Activated CD4-positive, alpha-beta T cell treated with anti-CD3 and anti-CD28 coated beads for 36 hours (primary cell): ENCODE results near the gene NPM1. TPM values are rescaled to one million over a fixed set of nuclear protein-coding genes. Genes with fewer than 3 reads are reported as not detected.
A peak's percentile ranks its signal among the peaks of the same experiment; 100 is the strongest.
"Not testable (repeated sequence)": the region's sequence is repeated elsewhere in the genome, so short reads cannot be mapped to it uniquely, and the experiment has no call there.

Experiments
- ATAC-seq: fragments of 200-7000 bp; cut with Tn5 transposase; one replicate; pipeline ENCODE4 v1.10.0; 2021; ENCODE audit warnings: mild to moderate bottlenecking, moderate library complexity
- CTCF ChIA-PET: fragments of 350-600 bp; sonication (Branson Sonifier 250); formaldehyde crosslinking; loops from one replicate; lab custom pipeline; 2021; ENCODE audit warnings: antibody characterized with exemption; lab: Charles Lee
- POLR2A ChIA-PET: fragments of 350-600 bp; sonication (Branson Sonifier 250); formaldehyde crosslinking; loops from one replicate; lab custom pipeline; 2021; ENCODE audit warnings: antibody characterized with exemption, inconsistent platforms; lab: Charles Lee
- DNase-seq: peaks from one replicate; pipeline ENCODE4 v3.0.0-alpha.2; 2020
- H3K27ac Mint-ChIP-seq: one replicate; pipeline ENCODE4 v1.8.0; 2021; ENCODE audit warnings: mixed read lengths
- H3K27me3 Mint-ChIP-seq: one replicate; pipeline ENCODE4 v1.8.0; 2021; ENCODE audit warnings: mixed read lengths
- H3K36me3 Mint-ChIP-seq: one replicate; pipeline ENCODE4 v1.8.0; 2021; ENCODE audit warnings: low read depth, mixed read lengths
- H3K4me1 Mint-ChIP-seq: one replicate; pipeline ENCODE4 v1.8.0; 2021; ENCODE audit warnings: mixed read lengths
- H3K4me3 Mint-ChIP-seq: one replicate; pipeline ENCODE4 v1.8.0; 2021; ENCODE audit warnings: mild to moderate bottlenecking, moderate library complexity, mixed read lengths
- H3K9me3 Mint-ChIP-seq: one replicate; pipeline ENCODE4 v1.8.0; 2021; ENCODE audit warnings: low read depth, mixed read lengths
- intact Hi-C, 2 experiments: fragments of 100-400 bp; cut with DNase I in 1 of 2; cut with micrococcal nuclease in 1 of 2; formaldehyde crosslinking; loops; one replicate each; pipeline versions ENCODE4 v1.14.2 to v1.15.1; 2022 to 2024; cut with DNase I, micrococcal nuclease
- total RNA-seq, 2 experiments: library from RNA; stranded (reverse); gene quantifications; one replicate each; pipeline ENCODE4 v1.2.3, GENCODE V29; 2021

NPM1 gene
- total RNA-seq, 2 experiments from 2014 or later: 3,156 to 3,905 TPM

- ChIA-PET POLR2A (interaction anchor here (0.6 kb wide), 1 partner anchor 635 kb away, joined by 3 read pairs; no protein-coding TSS in a partner anchor), CTCF (no interaction called here)
- H3K9me3 Mint-ChIP-seq: no peaks in the 10 kb centered on the region
- no peak overlapping the region for H3K27ac Mint-ChIP-seq
- intact Hi-C loops: loop anchor here in 1 of 2 experiments (10.0 kb wide), 1 partner anchor 873 kb away; the partner anchor contains the start of gene UBTD2
- DNase-seq (no peak), ATAC-seq (no peak)
- no peaks in the 10 kb centered on the region for H3K27me3 Mint-ChIP-seq
- H3K36me3 Mint-ChIP-seq: peaks cover 54% of the 10 kb centered on the region
- H3K4me1 Mint-ChIP-seq: peaks cover 17% of the 10 kb centered on the region
- no peak overlapping the region for H3K4me3 Mint-ChIP-seq
These were observed 24.5 kb downstream of the NPM1 start for GRCh38 chr5:171412186-171412585.

- H3K4me3 Mint-ChIP-seq: no peak overlapping the region
- no peaks in the 10 kb centered on the region for H3K9me3 Mint-ChIP-seq
- peaks cover 42% of the 10 kb centered on the region for H3K36me3 Mint-ChIP-seq
- CTCF ChIA-PET: no interaction called here
- POLR2A ChIA-PET: interaction anchor here (0.7 to 2.0 kb wide), 2 partner anchors 26 to 775 kb away, joined by 3 to 7 read pairs; partner anchors contain the start of gene NPM1
- DNase-seq (no peak), ATAC-seq (no peak)
- peaks cover 10% of the 10 kb centered on the region for H3K4me1 Mint-ChIP-seq
- H3K27me3 Mint-ChIP-seq: no peaks in the 10 kb centered on the region
- intact Hi-C loops: loop anchor here in 1 of 2 experiments (10.0 kb wide), 1 partner anchor 871 kb away; the partner anchor contains the start of gene UBTD2
- no peak overlapping the region for H3K27ac Mint-ChIP-seq
These were observed 25.7 kb downstream of the NPM1 start for GRCh38 chr5:171413153-171413910.

DNA sequence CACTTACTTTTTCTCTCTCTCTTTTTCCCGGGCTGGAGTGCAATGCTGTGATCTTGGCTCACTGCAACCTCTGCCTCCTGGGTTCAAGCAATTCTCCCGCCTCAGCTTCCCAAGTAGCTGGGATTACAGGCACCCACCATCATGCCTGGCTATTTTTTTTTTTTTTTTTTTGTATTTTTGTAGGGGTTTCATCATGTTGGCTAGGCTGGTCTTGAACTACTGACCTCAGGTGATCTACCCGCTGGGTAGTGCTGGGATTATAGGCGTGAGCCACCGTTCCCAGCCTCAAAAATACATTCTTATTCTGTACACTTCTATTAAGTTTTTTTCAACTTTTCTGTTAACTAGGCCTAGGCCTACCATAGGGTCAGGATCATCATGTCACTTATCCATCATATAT, 26.3 kb downstream of the NPM1 start:
- not testable (repeated sequence) for H3K9me3 Mint-ChIP-seq

DNA sequence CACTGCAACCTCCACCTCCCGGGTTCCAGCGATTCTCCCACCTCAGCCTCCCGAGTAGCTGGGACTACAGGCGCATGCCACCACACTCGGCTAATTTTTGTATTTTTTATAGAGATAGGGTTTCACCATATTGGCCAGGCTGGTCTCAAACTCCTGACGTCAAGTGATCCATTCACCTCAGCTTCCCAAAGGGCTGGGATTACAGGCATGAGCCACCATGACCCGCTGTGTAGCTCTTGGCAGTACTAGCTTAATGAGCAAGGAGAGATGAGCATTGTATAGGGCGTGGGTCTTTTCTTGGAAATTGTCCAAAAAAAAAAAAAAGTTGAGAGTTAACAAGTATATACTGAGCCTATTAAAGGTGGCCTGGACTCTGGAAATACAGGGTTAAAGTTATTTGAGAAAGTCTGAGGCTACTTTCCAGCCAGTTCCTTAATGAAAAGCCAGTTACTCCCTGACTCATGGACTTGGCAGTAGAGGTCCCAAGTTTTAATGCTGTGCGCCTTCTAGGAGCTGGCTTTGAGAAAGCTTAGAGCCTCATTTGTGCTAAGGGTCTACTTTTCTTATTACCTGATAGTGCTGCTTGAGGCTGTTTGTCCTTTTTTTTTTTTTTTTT, 27.6 kb downstream of the NPM1 start:
- Mint-ChIP-seq H3K9me3 (no peaks in the 10 kb centered on the region), H3K36me3 (peaks cover 26% of the 10 kb centered on the region), H3K27me3 (peaks cover 4% of the 10 kb centered on the region), H3K27ac (no peak overlapping the region), H3K4me1 (peaks cover 10% of the 10 kb centered on the region), H3K4me3 (no peak overlapping the region)
- CTCF ChIA-PET: interaction anchor here (0.6 to 1.9 kb wide), 2 partner anchors 22 to 32 kb away, joined by 3 to 4 read pairs; no protein-coding TSS in a partner anchor
- no peak for DNase-seq
- intact Hi-C loops: loop anchor here in 1 of 2 experiments (5.0 to 10.0 kb wide), 2 partner anchors 432 to 870 kb away; partner anchors contain the start of gene UBTD2
- POLR2A ChIA-PET: interaction anchor here (0.6 to 2.0 kb wide), 7 partner anchors 9 to 368 kb away, joined by 3 to 7 read pairs (median 5); partner anchors contain the start of gene NPM1
- no peak for ATAC-seq

More for the DNA sequence above, 26.3 kb downstream of the NPM1 start:
- H3K27ac Mint-ChIP-seq, CTCF ChIA-PET, DNase-seq, H3K4me1 Mint-ChIP-seq, ATAC-seq, H3K27me3 Mint-ChIP-seq, H3K4me3 Mint-ChIP-seq: not testable (repeated sequence)
- intact Hi-C loops: loop anchor here in 1 of 2 experiments (10.0 kb wide), 1 partner anchor 871 kb away; the partner anchor contains the start of gene UBTD2
- POLR2A ChIA-PET: interaction anchor here (2.0 kb wide), 1 partner anchor 27 kb away, joined by 7 read pairs; the partner anchor contains the start of gene NPM1
- peaks cover 37% of the 10 kb centered on the region for H3K36me3 Mint-ChIP-seq

DNA sequence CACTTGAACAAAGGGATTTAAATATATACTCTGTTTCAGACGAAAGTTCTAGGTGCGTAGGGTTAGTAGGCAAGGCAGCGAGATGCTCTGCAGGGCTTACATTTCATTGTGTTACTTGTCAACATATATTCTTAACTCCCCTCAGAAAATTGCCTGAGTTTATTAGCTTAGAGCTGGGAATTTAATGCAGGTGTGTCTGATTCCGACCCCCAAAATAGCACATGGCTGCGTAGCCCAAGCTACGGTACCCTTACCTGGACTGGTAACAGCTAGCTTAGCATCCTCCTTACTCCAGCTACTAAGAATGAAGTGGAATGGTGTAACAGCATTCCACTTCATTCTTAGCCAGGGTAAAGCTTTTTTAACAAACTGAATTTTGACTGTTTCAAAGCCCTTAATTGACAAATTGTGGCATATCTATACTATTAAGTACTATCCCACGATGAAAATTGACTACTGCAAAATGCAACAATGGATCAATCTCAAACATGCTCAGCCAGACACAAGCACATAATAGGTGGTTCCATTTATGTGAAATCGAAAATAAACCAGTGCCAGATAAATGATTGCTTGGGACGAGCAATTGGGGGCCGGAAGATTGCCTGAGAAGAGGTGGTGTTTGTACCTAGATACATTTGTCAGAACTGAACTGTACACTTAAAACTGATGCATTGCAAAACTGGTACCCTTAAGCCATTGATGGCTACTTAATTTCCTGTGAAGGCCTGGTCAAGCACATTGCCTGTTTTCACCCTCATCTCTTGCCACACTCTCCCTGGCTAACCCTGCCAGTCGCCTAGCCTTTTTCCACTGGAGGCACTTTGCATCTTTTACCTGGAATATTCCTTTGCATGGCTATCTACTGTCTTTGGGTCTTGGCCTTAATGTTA, 28.8 kb downstream of the NPM1 start:
- intact Hi-C loops: loop anchor here in 1 of 2 experiments (5.0 to 10.0 kb wide), 2 partner anchors 431 to 868 kb away; partner anchors contain the start of gene UBTD2
- no peaks in the 10 kb centered on the region for H3K9me3 Mint-ChIP-seq

DNA sequence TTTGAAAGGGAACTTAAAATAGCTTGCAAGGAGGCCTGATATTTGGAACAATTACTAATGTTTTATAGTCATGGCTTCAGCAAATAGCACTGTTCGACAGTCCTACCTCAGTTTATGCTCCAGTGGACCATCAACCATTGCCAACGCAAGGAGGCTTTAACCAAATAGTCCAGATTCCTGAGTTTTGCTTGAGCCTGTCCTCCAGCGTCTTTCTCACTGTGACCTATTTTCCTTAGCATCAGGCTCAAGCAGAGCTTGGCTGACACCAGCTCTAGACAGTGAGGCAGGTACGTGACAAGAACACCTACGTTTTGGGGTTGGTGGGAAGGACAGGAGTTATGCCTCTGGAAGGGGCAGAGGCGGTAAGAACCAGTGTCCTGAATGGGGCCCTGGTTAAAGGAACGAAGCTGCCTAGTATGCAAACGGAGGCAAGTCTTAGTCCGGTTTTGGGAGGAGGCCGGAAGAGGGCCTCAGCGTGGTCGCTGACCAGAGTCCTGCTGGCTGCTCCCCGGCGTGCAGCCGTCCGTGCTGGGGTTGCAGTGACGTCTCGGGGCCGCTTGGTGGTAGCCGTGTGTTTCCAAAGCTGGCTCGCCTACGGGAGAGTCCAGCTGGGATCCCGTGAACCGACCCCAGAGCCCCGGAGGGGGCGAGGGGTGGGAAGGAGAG, 30.8 kb downstream of the NPM1 start:
- no peak overlapping the region for H3K27ac Mint-ChIP-seq
- ATAC-seq (peak; percentile 63), DNase-seq (peak; percentile 80)
- H3K27me3 Mint-ChIP-seq: peaks cover 22% of the 10 kb centered on the region
- peaks cover 12% of the 10 kb centered on the region for H3K4me1 Mint-ChIP-seq
- CTCF ChIA-PET: interaction anchor here (0.6 to 2.0 kb wide), 16 partner anchors 10 to 770 kb away, joined by 3 to 9 read pairs (median 4); partner anchors contain the start of genes NPM1 and STK10
- intact Hi-C loops: loop anchor here (1.0 to 10.0 kb wide), 5 partner anchors 188 to 866 kb away; partner anchors contain the start of gene UBTD2 (in 1 of the 2)
- H3K9me3 Mint-ChIP-seq: no peaks in the 10 kb centered on the region
- peak overlapping the region; percentile 58 for H3K4me3 Mint-ChIP-seq
- POLR2A ChIA-PET: no interaction called here
- H3K36me3 Mint-ChIP-seq: no peaks in the 10 kb centered on the region

More for the DNA sequence above, 28.8 kb downstream of the NPM1 start:
- no peak for ATAC-seq
- Mint-ChIP-seq H3K4me1 (peaks cover 12% of the 10 kb centered on the region), H3K4me3 (no peak overlapping the region), H3K36me3 (peaks cover 17% of the 10 kb centered on the region), H3K27me3 (peaks cover 13% of the 10 kb centered on the region), H3K27ac (no peak overlapping the region)
- POLR2A ChIA-PET: interaction anchor here (0.6 kb wide), 2 partner anchors 74 to 341 kb away, joined by 3 to 4 read pairs; no protein-coding TSS in a partner anchor
- CTCF ChIA-PET: interaction anchor here (1.0 to 1.9 kb wide), 2 partner anchors 23 to 492 kb away, joined by 4 read pairs; no protein-coding TSS in a partner anchor
- no peak for DNase-seq

GRCh38 chr5:171418982-171419687, 31.5 kb downstream of the NPM1 start, which contains the start of gene FGF18:
Gene FGF18 (plus strand): TSS chr5:171419647. CDS start chr5:171420200, 553 bp downstream.
- intact Hi-C loops: loop anchor here (1.0 to 10.0 kb wide), 6 partner anchors 188 to 866 kb away; partner anchors contain the start of gene UBTD2 (in 1 of the 2)
- H3K4me3 Mint-ChIP-seq: peak within 1 kb of the TSS; percentile 58
- DNase-seq: peak; percentile 60
- ATAC-seq: peak; percentile 39
- no peaks in the 10 kb centered on the region for H3K9me3 Mint-ChIP-seq
- CTCF ChIA-PET: interaction anchor here (0.6 to 2.0 kb wide), 15 partner anchors 11 to 769 kb away, joined by 3 to 9 read pairs (median 4); partner anchors contain the start of genes NPM1 and STK10
- H3K4me1 Mint-ChIP-seq: peaks cover 12% of the 10 kb centered on the region
- H3K27me3 Mint-ChIP-seq: peaks cover 23% of the 10 kb centered on the region
- no peaks in the 10 kb centered on the region for H3K36me3 Mint-ChIP-seq
- POLR2A ChIA-PET: interaction anchor here (0.8 kb wide), 1 partner anchor 588 kb away, joined by 3 read pairs; the partner anchor contains the start of gene FBXW11
- no peak within 1 kb of the TSS for H3K27ac Mint-ChIP-seq

DNA sequence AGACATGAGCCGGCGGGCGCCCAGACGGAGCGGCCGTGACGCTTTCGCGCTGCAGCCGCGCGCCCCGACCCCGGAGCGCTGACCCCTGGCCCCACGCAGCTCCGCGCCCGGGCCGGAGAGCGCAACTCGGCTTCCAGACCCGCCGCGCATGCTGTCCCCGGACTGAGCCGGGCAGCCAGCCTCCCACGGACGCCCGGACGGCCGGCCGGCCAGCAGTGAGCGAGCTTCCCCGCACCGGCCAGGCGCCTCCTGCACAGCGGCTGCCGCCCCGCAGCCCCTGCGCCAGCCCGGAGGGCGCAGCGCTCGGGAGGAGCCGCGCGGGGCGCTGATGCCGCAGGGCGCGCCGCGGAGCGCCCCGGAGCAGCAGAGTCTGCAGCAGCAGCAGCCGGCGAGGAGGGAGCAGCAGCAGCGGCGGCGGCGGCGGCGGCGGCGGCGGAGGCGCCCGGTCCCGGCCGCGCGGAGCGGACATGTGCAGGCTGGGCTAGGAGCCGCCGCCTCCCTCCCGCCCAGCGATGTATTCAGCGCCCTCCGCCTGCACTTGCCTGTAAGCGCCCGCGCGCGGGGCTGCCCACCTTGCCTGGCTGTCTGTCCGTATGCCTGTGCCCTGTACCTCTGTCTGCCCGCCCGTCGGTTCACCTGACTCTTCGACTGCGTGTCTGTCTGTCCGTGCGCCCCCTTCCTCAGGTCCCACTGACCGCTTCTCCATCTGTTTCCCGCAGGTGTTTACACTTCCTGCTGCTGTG, 32.2 kb downstream of the NPM1 start:
- Mint-ChIP-seq H3K9me3 (no peaks in the 10 kb centered on the region), H3K27ac (no peak overlapping the region), H3K4me3 (peak overlapping the region; percentile 47), H3K27me3 (peaks cover 23% of the 10 kb centered on the region), H3K36me3 (no peaks in the 10 kb centered on the region), H3K4me1 (peaks cover 12% of the 10 kb centered on the region)
- CTCF ChIA-PET: interaction anchor here (0.6 to 2.0 kb wide), 12 partner anchors 15 to 769 kb away, joined by 3 to 9 read pairs (median 4); partner anchors contain the start of gene STK10
- DNase-seq (peak; percentile 62), ATAC-seq (peak; percentile 66)
- POLR2A ChIA-PET: interaction anchor here (0.8 kb wide), 1 partner anchor 587 kb away, joined by 3 read pairs; the partner anchor contains the start of gene FBXW11
- intact Hi-C loops: loop anchor here (1.0 to 10.0 kb wide), 4 partner anchors 187 to 865 kb away; partner anchors contain the start of gene UBTD2 (in 1 of the 2)
